CD8-positive, alpha-beta memory T cell (primary cell): ENCODE measurements around the gene P2RY13. TPM values are rescaled to one million over a fixed set of nuclear protein-coding genes. Genes with fewer than 3 reads are reported as not detected.

Experiments used
- CTCF ChIA-PET: fragments of 350-600 bp; sonication (Branson Sonifier 250); formaldehyde crosslinking; loops from one replicate; lab custom pipeline; 2021; ENCODE audit warnings: antibody characterized with exemption; lab: Charles Lee
- POLR2A ChIA-PET: fragments of 350-600 bp; sonication (Branson Sonifier 250); formaldehyde crosslinking; loops from one replicate; lab custom pipeline; 2021; ENCODE audit warnings: antibody characterized with exemption; lab: Charles Lee
- DNase-seq, 5 donors: peaks; one replicate each; pipeline versions ENCODE4 v3.0.0 to v3.0.0-alpha.2; 2020 to 2022; ENCODE audit warnings: mixed read lengths in 1 of 5
- H3K27ac ChIP-seq: one replicate; pipeline ENCODE4 v1.7.0; 2013; ENCODE audit warnings: low read depth, mild to moderate bottlenecking, low read length, moderate library complexity
- H3K27me3 ChIP-seq: 2 replicates; pipeline ENCODE4 v1.7.0; 2013; ENCODE audit warnings: low read length, mild to moderate bottlenecking; ENCODE audit not compliant: insufficient read depth, poor library complexity, severe bottlenecking
- H3K36me3 ChIP-seq: 2 replicates; pipeline ENCODE4 v1.7.0; 2013; ENCODE audit warnings: mild to moderate bottlenecking, low read length, moderate library complexity; ENCODE audit not compliant: insufficient read depth
- H3K4me1 ChIP-seq: 2 replicates; pipeline ENCODE4 v1.7.0; 2013; ENCODE audit warnings: mild to moderate bottlenecking, low read length, moderate library complexity; ENCODE audit not compliant: insufficient read depth
- H3K4me3 ChIP-seq: 2 replicates; pipeline ENCODE4 v1.7.0; 2013; ENCODE audit warnings: mild to moderate bottlenecking, low read length
- H3K9me3 ChIP-seq: 2 replicates; pipeline ENCODE4 v1.7.0; 2013; ENCODE audit warnings: mild to moderate bottlenecking, low read length
- H3K27ac Mint-ChIP-seq, 8 donors: one replicate each; pipeline ENCODE4 v1.8.0; 2020 to 2021; ENCODE audit warnings: mixed read lengths in 8 of 8, mild to moderate bottlenecking in 6 of 8, inconsistent platforms in 3 of 8, moderate library complexity in 3 of 8
- H3K27me3 Mint-ChIP-seq, 2 donors: one replicate each; pipeline ENCODE4 v1.8.0; 2020 to 2021; ENCODE audit warnings: mixed read lengths in 2 of 2, mild to moderate bottlenecking in 1 of 2, moderate library complexity in 1 of 2
- H3K36me3 Mint-ChIP-seq, 3 donors: one replicate each; pipeline ENCODE4 v1.8.0; 2020 to 2021; ENCODE audit warnings: mixed read lengths in 3 of 3, inconsistent platforms in 1 of 3, mild to moderate bottlenecking in 1 of 3
- H3K4me1 Mint-ChIP-seq, 3 donors: one replicate each; pipeline ENCODE4 v1.8.0; 2020 to 2021; ENCODE audit warnings: mixed read lengths in 3 of 3, inconsistent platforms in 1 of 3, mild to moderate bottlenecking in 1 of 3
- H3K4me3 Mint-ChIP-seq, 7 donors: one replicate each; pipeline ENCODE4 v1.8.0; 2020 to 2021; ENCODE audit warnings: mixed read lengths in 7 of 7, mild to moderate bottlenecking in 6 of 7, moderate library complexity in 4 of 7, inconsistent platforms in 2 of 7
- H3K9me3 Mint-ChIP-seq, 5 donors: one replicate each; pipeline ENCODE4 v1.8.0; 2020 to 2022; ENCODE audit warnings: mixed read lengths in 5 of 5, mild to moderate bottlenecking in 3 of 5, moderate library complexity in 2 of 5, inconsistent platforms in 1 of 5
- polyA plus RNA-seq: library from polyadenylated mRNA; unstranded; fragments of 300-500 nt; fragmentation: Illumina TruSeq; gene quantifications from one replicate; pipeline ENCODE4 v1.2.3, GENCODE V29; 2021
- total RNA-seq, 2 experiments: library from RNA; stranded (reverse); gene quantifications; one replicate each; pipeline ENCODE4 v1.2.3, GENCODE V29; 2021

P2RY13 gene
- total and polyA plus RNA-seq, 3 experiments from 2014 or later: not detected

- Mint-ChIP-seq H3K27ac (peak overlapping the region in 1 of 8 donors; percentile 14), H3K27me3 (peaks cover 0 to 16% of the 10 kb centered on the region in 2 donors), H3K4me3 (no peak overlapping the region), H3K4me1 (no peaks in the 10 kb centered on the region), H3K36me3 (no peaks in the 10 kb centered on the region), H3K9me3 (no peaks in the 10 kb centered on the region)
- Histone ChIP-seq H3K4me3 (no peak overlapping the region), H3K9me3 (no peaks in the 10 kb centered on the region), H3K27me3 (no peaks in the 10 kb centered on the region), H3K4me1 (no peaks in the 10 kb centered on the region), H3K36me3 (no peaks in the 10 kb centered on the region), H3K27ac (no peak overlapping the region)
- POLR2A ChIA-PET: no interaction called here
- CTCF ChIA-PET: no interaction called here
- DNase-seq: no peak
Observed at GRCh38 chr3:151356794-151357462, 27.6 kb upstream of the P2RY13 start.

- H3K4me3 Mint-ChIP-seq: no peak overlapping the region
Observed at GRCh38 chr3:151351648-151352047, 22.3 kb upstream of the P2RY13 start.

GRCh38 chr3:151351219-151351618, 21.9 kb upstream of the P2RY13 start:
- H3K4me1 ChIP-seq: no peaks in the 10 kb centered on the region
- Mint-ChIP-seq H3K4me3 (no peak overlapping the region), H3K4me1 (peaks cover 4 to 7% (median 5%) of the 10 kb centered on the region in 3 donors), H3K27me3 (peaks cover 9 to 63% of the 10 kb centered on the region in 2 donors), H3K9me3 (no peaks in the 10 kb centered on the region), H3K27ac (no peak overlapping the region), H3K36me3 (no peaks in the 10 kb centered on the region)
- POLR2A ChIA-PET: no interaction called here
- no peaks in the 10 kb centered on the region for H3K9me3 ChIP-seq
- H3K36me3 ChIP-seq: no peaks in the 10 kb centered on the region
- no peak overlapping the region for H3K4me3 ChIP-seq
- H3K27ac ChIP-seq: no peak overlapping the region
- CTCF ChIA-PET: no interaction called here
- H3K27me3 ChIP-seq: no peaks in the 10 kb centered on the region
- DNase-seq: no peak

More at GRCh38 chr3:151351648-151352047, 22.3 kb upstream of the P2RY13 start:
- Mint-ChIP-seq H3K27ac (no peak overlapping the region), H3K9me3 (no peaks in the 10 kb centered on the region), H3K27me3 (peaks cover 6 to 59% of the 10 kb centered on the region in 2 donors), H3K36me3 (no peaks in the 10 kb centered on the region), H3K4me1 (peaks cover 0 to 3% (median under 1%) of the 10 kb centered on the region in 3 donors)
- Histone ChIP-seq H3K27ac (no peak overlapping the region), H3K4me3 (no peak overlapping the region), H3K36me3 (no peaks in the 10 kb centered on the region), H3K27me3 (no peaks in the 10 kb centered on the region), H3K4me1 (no peaks in the 10 kb centered on the region), H3K9me3 (no peaks in the 10 kb centered on the region)
- no peak for DNase-seq
- POLR2A ChIA-PET: no interaction called here
- CTCF ChIA-PET: no interaction called here

GRCh38 chr3:151350656-151351055, 21.3 kb upstream of the P2RY13 start:
- Histone ChIP-seq H3K9me3 (no peaks in the 10 kb centered on the region), H3K4me1 (no peaks in the 10 kb centered on the region), H3K27me3 (no peaks in the 10 kb centered on the region), H3K36me3 (no peaks in the 10 kb centered on the region), H3K27ac (no peak overlapping the region), H3K4me3 (no peak overlapping the region)
- DNase-seq: no peak
- Mint-ChIP-seq H3K9me3 (no peaks in the 10 kb centered on the region), H3K36me3 (no peaks in the 10 kb centered on the region), H3K27ac (no peak overlapping the region), H3K4me3 (no peak overlapping the region), H3K4me1 (peaks cover 10 to 12% (median 10%) of the 10 kb centered on the region in 3 donors), H3K27me3 (peaks cover 9 to 69% of the 10 kb centered on the region in 2 donors)
- POLR2A ChIA-PET: no interaction called here
- CTCF ChIA-PET: no interaction called here

- H3K36me3 ChIP-seq: no peaks in the 10 kb centered on the region
- Mint-ChIP-seq H3K9me3 (no peaks in the 10 kb centered on the region), H3K4me1 (peaks cover 10 to 12% (median 10%) of the 10 kb centered on the region in 3 donors), H3K27me3 (peaks cover 14 to 79% of the 10 kb centered on the region in 2 donors), H3K36me3 (no peaks in the 10 kb centered on the region), H3K4me3 (peak overlapping the region in 1 of 7 donors; percentile 15), H3K27ac (no peak overlapping the region)
- ChIA-PET POLR2A (no interaction called here), CTCF (no interaction called here)
- no peak for DNase-seq
- no peak overlapping the region for H3K4me3 ChIP-seq
- no peaks in the 10 kb centered on the region for H3K27me3 ChIP-seq
- H3K9me3 ChIP-seq: no peaks in the 10 kb centered on the region
- no peak overlapping the region for H3K27ac ChIP-seq
- no peaks in the 10 kb centered on the region for H3K4me1 ChIP-seq
Observed at GRCh38 chr3:151347432-151347831, 18.1 kb upstream of the P2RY13 start.

- peak overlapping the region in 5 of 7 donors; percentile 7 to 63 (median 36) for H3K4me3 Mint-ChIP-seq
Observed at GRCh38 chr3:151346292-151346691, 16.9 kb upstream of the P2RY13 start.

GRCh38 chr3:151345859-151346258, 16.5 kb upstream of the P2RY13 start:
- peaks cover 10 to 12% (median 10%) of the 10 kb centered on the region in 3 donors for H3K4me1 Mint-ChIP-seq
- Histone ChIP-seq H3K9me3 (no peaks in the 10 kb centered on the region), H3K4me3 (no peak overlapping the region), H3K4me1 (no peaks in the 10 kb centered on the region), H3K27me3 (no peaks in the 10 kb centered on the region), H3K36me3 (no peaks in the 10 kb centered on the region), H3K27ac (no peak overlapping the region)
- peaks cover 0 to 4% (median 0%) of the 10 kb centered on the region in 3 donors for H3K36me3 Mint-ChIP-seq
- H3K27me3 Mint-ChIP-seq: peaks cover 14 to 68% of the 10 kb centered on the region in 2 donors
- no peaks in the 10 kb centered on the region for H3K9me3 Mint-ChIP-seq
- H3K4me3 Mint-ChIP-seq: peak overlapping the region in 4 of 7 donors; percentile 7 to 39 (median 25)
- DNase-seq: no peak
- ChIA-PET CTCF (interaction anchor here (0.7 to 1.5 kb wide), 2 partner anchors 18 to 34 kb away, joined by 3 to 4 read pairs; no protein-coding TSS in a partner anchor), POLR2A (no interaction called here)
- peak overlapping the region in 1 of 8 donors; percentile 48 for H3K27ac Mint-ChIP-seq

More at GRCh38 chr3:151346292-151346691, 16.9 kb upstream of the P2RY13 start:
- no peak overlapping the region for H3K27ac ChIP-seq
- no peak for DNase-seq
- POLR2A ChIA-PET: no interaction called here
- H3K27me3 ChIP-seq: no peaks in the 10 kb centered on the region
- Mint-ChIP-seq H3K9me3 (no peaks in the 10 kb centered on the region), H3K36me3 (peaks cover 0 to 4% (median 0%) of the 10 kb centered on the region in 3 donors), H3K27ac (peak overlapping the region in 3 of 8 donors; percentile 4 to 48 (median 5)), H3K27me3 (peaks cover 14 to 72% of the 10 kb centered on the region in 2 donors), H3K4me1 (peaks cover 10 to 12% (median 10%) of the 10 kb centered on the region in 3 donors)
- H3K36me3 ChIP-seq: no peaks in the 10 kb centered on the region
- no peaks in the 10 kb centered on the region for H3K9me3 ChIP-seq
- no peaks in the 10 kb centered on the region for H3K4me1 ChIP-seq
- CTCF ChIA-PET: interaction anchor here (1.5 kb wide), 1 partner anchor 19 kb away, joined by 4 read pairs; no protein-coding TSS in a partner anchor
- H3K4me3 ChIP-seq: no peak overlapping the region

- no peak overlapping the region for H3K4me3 Mint-ChIP-seq
- no peak for DNase-seq
- H3K36me3 Mint-ChIP-seq: no peaks in the 10 kb centered on the region
- Histone ChIP-seq H3K36me3 (no peaks in the 10 kb centered on the region), H3K4me3 (no peak overlapping the region), H3K9me3 (no peaks in the 10 kb centered on the region), H3K27me3 (no peaks in the 10 kb centered on the region), H3K27ac (no peak overlapping the region), H3K4me1 (no peaks in the 10 kb centered on the region)
- H3K9me3 Mint-ChIP-seq: no peaks in the 10 kb centered on the region
- H3K27me3 Mint-ChIP-seq: peaks cover 0 to 35% of the 10 kb centered on the region in 2 donors
- POLR2A ChIA-PET: no interaction called here
- no peak overlapping the region for H3K27ac Mint-ChIP-seq
- CTCF ChIA-PET: no interaction called here
- H3K4me1 Mint-ChIP-seq: peaks cover 4 to 8% (median 7%) of the 10 kb centered on the region in 3 donors
Observed at GRCh38 chr3:151331696-151332095, 2.3 kb upstream of the P2RY13 start.
